WTC11 (cell line): ENCODE measurements around the gene SELENOH.

Experiments
- NFYB ChIP-seq: sonication (generic); formaldehyde crosslinking; conservative IDR thresholded peaks from 2 replicates; pipeline ENCODE4 v1.8.0; 2022; ENCODE audit warnings: low read depth, missing genetic modification reagents
- TF ChIP-seq, protein P1 (sequence below): fragments of 200-600 bp; IDR thresholded peaks from 2 replicates; pipeline ENCODE4 v1.8.0; 2022; ENCODE audit warnings: antibody characterized with exemption

DNA sequence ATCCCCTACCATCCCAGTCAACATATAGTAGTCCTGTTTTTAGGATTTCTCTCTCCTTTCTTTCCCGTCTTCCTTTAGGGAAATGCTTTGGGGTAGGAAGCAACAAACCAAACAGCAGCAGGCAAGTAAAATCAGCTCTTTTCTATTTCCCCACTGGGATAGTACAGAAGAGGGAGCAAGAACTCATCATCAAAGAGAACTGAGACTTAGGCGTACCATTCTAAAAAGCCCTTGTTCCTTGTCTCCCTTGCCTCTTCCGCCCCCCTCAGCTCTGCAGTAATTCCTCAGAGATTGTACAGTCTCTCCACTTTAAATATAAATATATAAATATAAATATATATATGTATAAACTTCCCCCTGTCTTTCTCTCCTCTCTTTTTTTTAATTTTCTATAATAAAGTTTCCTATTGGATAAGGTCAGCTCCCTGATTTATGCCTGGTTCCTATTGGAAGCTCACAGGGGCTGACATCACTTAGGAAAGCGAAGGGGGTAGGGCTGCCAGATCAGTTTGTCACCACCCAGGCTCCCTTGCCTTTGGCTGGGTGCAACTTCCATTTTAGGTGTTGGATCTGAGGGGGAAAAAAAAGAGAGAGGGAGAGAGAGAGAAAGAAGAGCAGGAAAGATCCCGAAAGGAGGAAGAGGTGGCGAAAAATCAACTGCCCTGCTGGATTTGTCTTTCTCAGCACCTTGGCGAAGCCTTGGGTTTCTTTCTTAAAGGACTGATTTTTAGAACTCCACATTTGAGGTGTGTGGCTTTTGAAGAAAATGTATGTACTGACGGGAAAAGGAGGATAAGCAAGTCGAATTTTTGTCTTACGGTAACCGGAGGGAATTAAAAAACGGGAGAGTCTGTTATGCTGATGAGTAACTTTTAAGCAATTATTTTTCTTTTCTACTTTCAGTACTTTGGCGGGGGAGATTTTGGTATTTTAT, 20.3 kb downstream of the SELENOH start, which contains the start of gene CTNND1:
- TF ChIP-seq NFYB (CRISPR knock-in tag) = peak; percentile 73
- TF ChIP-seq, protein P1, sequence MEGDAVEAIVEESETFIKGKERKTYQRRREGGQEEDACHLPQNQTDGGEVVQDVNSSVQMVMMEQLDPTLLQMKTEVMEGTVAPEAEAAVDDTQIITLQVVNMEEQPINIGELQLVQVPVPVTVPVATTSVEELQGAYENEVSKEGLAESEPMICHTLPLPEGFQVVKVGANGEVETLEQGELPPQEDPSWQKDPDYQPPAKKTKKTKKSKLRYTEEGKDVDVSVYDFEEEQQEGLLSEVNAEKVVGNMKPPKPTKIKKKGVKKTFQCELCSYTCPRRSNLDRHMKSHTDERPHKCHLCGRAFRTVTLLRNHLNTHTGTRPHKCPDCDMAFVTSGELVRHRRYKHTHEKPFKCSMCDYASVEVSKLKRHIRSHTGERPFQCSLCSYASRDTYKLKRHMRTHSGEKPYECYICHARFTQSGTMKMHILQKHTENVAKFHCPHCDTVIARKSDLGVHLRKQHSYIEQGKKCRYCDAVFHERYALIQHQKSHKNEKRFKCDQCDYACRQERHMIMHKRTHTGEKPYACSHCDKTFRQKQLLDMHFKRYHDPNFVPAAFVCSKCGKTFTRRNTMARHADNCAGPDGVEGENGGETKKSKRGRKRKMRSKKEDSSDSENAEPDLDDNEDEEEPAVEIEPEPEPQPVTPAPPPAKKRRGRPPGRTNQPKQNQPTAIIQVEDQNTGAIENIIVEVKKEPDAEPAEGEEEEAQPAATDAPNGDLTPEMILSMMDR = no peak
